GM19467 (cell line): ENCODE results near the gene LRRN4.
"Not testable (repeated sequence)": the region's sequence is repeated elsewhere in the genome, so short reads cannot be mapped to it uniquely, and the experiment has no call there.

ENCODE experiments used
- ATAC-seq: cut with Tn5 transposase; IDR thresholded peaks from one replicate; pipeline ENCODE4 v1.9.1; 2021; ENCODE audit warnings: mild to moderate bottlenecking, moderate library complexity; ENCODE audit not compliant: unreplicated experiment

The LRRN4 gene

GRCh38 chr20:6060213-6060612 is 6.4 kb upstream of the LRRN4 start:
- no peak for ATAC-seq

- no peak for ATAC-seq
Observed at GRCh38 chr20:6058684-6059295, 4.9 kb upstream of the LRRN4 start.

GRCh38 chr20:6057691-6058090 is 3.8 kb upstream of the LRRN4 start:
- no peak for ATAC-seq

GRCh38 chr20:6057139-6057538 is 3.3 kb upstream of the LRRN4 start:
- no peak for ATAC-seq

- ATAC-seq = no peak
Observed at GRCh38 chr20:6055981-6056569, 2.2 kb upstream of the LRRN4 start.

- no peak for ATAC-seq
Observed at GRCh38 chr20:6055161-6055783, 1.4 kb upstream of the LRRN4 start.

GRCh38 chr20:6054689-6055051 is 810 bp upstream of the LRRN4 start:
- not testable (repeated sequence) for ATAC-seq

- ATAC-seq = no peak
Observed at GRCh38 chr20:6053064-6053775, 640 bp downstream of the LRRN4 start.

- ATAC-seq = no peak
Observed at GRCh38 chr20:6051505-6051904, 2.4 kb downstream of the LRRN4 start.

GRCh38 chr20:6048391-6048790 is 5.5 kb downstream of the LRRN4 start:
- ATAC-seq = no peak

- ATAC-seq = no peak
Observed at GRCh38 chr20:6046432-6046831, 7.4 kb downstream of the LRRN4 start.

- no peak for ATAC-seq
Observed at GRCh38 chr20:6045566-6045965, 8.3 kb downstream of the LRRN4 start.

- no peak for ATAC-seq
Observed at GRCh38 chr20:6044115-6044514, 9.7 kb downstream of the LRRN4 start.

GRCh38 chr20:6041808-6042265 is 12.0 kb downstream of the LRRN4 start:
- ATAC-seq = no peak

GRCh38 chr20:6040958-6041807 is 12.7 kb downstream of the LRRN4 start:
- ATAC-seq = no peak

GRCh38 chr20:6040540-6040939 is 13.3 kb downstream of the LRRN4 start:
- ATAC-seq = no peak

GRCh38 chr20:6039766-6040165 is 14.1 kb downstream of the LRRN4 start:
- no peak for ATAC-seq

GRCh38 chr20:6038256-6038655 is 15.6 kb downstream of the LRRN4 start:
- ATAC-seq = no peak

GRCh38 chr20:6037082-6037481 is 16.8 kb downstream of the LRRN4 start:
- no peak for ATAC-seq

- ATAC-seq = no peak
Observed at GRCh38 chr20:6036213-6036612, 17.6 kb downstream of the LRRN4 start.
